ENCODE data around the gene PKN3. TPM values are rescaled to one million over a fixed set of nuclear protein-coding genes. Genes with fewer than 3 reads are reported as not detected.

Gene PKN3
- total RNA-seq, 5 donors from 2014 or later (not counting 1 experiment from before 2014, with no cell fraction given), result 2.1 to 4.3 (median 3.7) TPM

DNA sequence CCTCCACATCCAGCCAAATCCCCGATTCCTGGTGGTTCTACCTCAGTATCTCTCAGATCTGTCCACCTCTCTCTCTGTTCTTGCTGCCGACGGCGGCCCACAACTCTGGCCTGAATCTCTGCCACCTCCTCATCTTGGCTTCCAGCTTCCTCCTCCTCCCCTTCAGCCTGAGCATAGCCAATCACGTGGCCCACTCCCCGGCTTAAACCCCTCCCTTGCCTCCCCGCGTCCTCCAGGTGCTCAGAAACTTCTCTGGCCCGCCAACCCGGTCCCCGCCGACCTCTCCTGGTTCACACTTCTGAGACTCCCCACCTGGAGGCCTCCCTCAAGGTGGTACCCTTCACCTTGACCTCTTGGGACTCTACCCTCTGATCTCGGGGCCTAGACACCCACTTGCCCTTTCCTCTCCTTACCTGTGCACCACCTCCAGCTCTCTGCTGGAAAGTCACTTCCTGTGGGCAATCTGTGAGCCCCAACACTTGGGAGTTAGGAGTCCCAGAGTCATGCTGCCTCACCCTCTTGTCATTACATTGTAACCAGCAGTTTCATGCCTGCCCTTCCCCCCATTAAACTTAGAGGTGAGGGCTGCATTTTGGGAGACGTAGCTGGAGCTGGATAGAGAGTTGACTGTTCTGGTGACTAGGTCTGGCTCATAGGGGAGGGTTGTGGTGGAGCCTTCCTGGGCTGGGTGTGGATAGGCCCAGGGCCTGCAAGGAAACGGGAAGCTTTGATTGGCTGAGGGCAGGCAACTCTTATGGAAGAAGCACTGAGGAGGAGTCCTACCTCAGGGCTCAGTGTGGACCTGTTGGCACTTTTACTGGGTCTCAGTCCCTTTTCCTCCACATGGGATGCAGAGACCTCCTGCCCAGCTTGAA lies 17.7 kb upstream of the PKN3 start:
- ChIA-PET CTCF (interaction anchor here in 1 of 2 donors (0.5 to 1.6 kb wide), 3 partner anchors 24 to 40 kb away, joined by 3 to 6 read pairs (median 4); no protein-coding TSS in a partner anchor), POLR2A (interaction anchor here (0.6 kb wide), 2 partner anchors 11 to 52 kb away, joined by 3 to 9 read pairs; no protein-coding TSS in a partner anchor)
- H3K27me3 Mint-ChIP-seq, result no peaks in the 10 kb centered on the region
- H3K9me3 Mint-ChIP-seq, result no peaks in the 10 kb centered on the region
- under 1% methylated on average over 14 of the region's 15 CpGs for WGBS (ENCODE audit: insufficient coverage)
- H3K36me3 Mint-ChIP-seq, result peaks cover 4% of the 10 kb centered on the region
- Histone ChIP-seq H3K27ac (ENCODE audit: low read length) (peak overlapping the region; percentile 89), H3K4me1 (ENCODE audit: control insufficient read depth in 1 of 2, extremely low read depth in 1 of 2, insufficient read depth in 2 of 2, low read length in 2 of 2) (peaks cover 21 to 59% of the 10 kb centered on the region in 2 experiments), H3K27me3 (replicated peaks in 1 of 2; ENCODE audit: control insufficient read depth in 2 of 2, extremely low read depth in 1 of 2, insufficient read depth in 2 of 2, low read length in 1 of 2) (no peaks in the 10 kb centered on the region), H3K36me3 (ENCODE audit: control insufficient read depth in 2 of 2, extremely low read depth in 1 of 2, insufficient read depth in 1 of 2, low read length in 1 of 2) (no peaks in the 10 kb centered on the region), H3K4me3 (ENCODE audit: control insufficient read depth in 1 of 2, extremely low read depth in 1 of 2, low read length in 1 of 2) (peak overlapping the region; percentile 83 to 92), H3K9me3 (no peaks in the 10 kb centered on the region)
- H3K4me1 Mint-ChIP-seq, result peaks cover 49 to 57% (median 52%) of the 10 kb centered on the region in 3 donors
- ATAC-seq (replicated peaks in 1 of 4), result peak; percentile 42 to 50 (median 47)
- peak overlapping the region; percentile 89 to 98 (median 91) for H3K4me3 Mint-ChIP-seq
- peak overlapping the region; percentile 98 to 99 for H3K27ac Mint-ChIP-seq
- peak; percentile 48 to 82 (median 69) for DNase-seq

DNA sequence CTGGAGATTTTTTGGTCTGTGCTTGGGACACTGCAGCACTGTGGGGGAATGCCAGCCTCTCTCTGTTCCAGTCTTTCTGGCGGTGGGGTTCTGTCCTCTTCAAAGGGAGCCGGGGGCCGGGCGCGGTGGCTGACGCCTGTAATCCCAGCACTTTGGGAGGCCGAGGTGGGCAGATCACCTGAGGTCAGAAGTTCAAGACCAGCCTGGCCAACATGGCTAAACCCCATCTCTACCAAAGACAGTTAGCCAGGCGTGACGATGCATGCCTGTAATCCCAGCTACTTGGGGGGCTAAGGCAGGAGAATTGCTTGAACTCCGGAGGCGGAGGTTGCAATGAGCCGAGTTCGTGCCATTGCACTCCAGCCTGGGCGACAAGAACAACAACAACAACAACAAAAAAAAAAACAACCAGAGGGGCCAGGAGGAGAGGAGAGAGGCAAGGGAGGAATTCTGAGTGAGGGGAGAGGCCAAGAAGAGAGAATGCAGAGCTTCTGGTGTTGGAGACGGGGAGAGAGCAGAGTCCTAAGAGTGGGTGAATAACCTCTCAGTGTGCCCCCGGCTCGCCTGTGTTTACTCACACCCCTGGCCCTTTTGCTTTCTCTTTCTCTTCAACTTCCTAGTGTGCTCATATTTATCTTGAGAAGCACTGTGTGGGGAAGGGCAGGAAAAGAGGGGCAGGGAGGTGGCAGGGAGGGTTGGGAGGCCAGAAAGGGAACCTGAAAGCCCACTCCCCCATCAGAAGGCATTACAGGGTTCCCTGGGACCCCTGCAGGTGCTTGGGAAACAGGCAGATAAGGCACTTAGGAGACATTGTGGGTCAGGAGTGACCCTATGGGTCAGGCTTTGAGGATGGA lies 16.4 kb upstream of the PKN3 start:
- Mint-ChIP-seq H3K36me3 (peaks cover 7% of the 10 kb centered on the region), H3K27me3 (no peaks in the 10 kb centered on the region), H3K4me1 (peaks cover 56 to 60% (median 56%) of the 10 kb centered on the region in 3 donors), H3K9me3 (no peaks in the 10 kb centered on the region), H3K4me3 (peak overlapping the region; percentile 89 to 98 (median 91)), H3K27ac (peak overlapping the region; percentile 98 to 99)
- no peaks in the 10 kb centered on the region for H3K9me3 ChIP-seq
- POLR2A ChIA-PET, result interaction anchor here in 1 of 2 donors (0.5 to 0.6 kb wide), 2 partner anchors 12 to 169 kb away, joined by 4 to 6 read pairs; no protein-coding TSS in a partner anchor
- peaks cover 0 to under 1% of the 10 kb centered on the region in 2 donors for H3K36me3 ChIP-seq (ENCODE audit: control insufficient read depth in 2 of 2, extremely low read depth in 1 of 2, insufficient read depth in 1 of 2, low read length in 1 of 2)
- no peaks in the 10 kb centered on the region for H3K27me3 ChIP-seq (replicated peaks in 1 of 2; ENCODE audit: control insufficient read depth in 2 of 2, extremely low read depth in 1 of 2, insufficient read depth in 2 of 2, low read length in 1 of 2)
- H3K27ac ChIP-seq (ENCODE audit: low read length), result peak overlapping the region; percentile 89
- DNase-seq, result peak in 17 of 35 experiments; percentile 7 to 68 (median 26)
- CTCF ChIA-PET, result interaction anchor here (0.5 to 1.1 kb wide), 4 partner anchors 16 to 426 kb away, joined by 3 to 8 read pairs (median 6); partner anchors contain the start of genes PKN3 (in 1 of the 2) and PTPA (in 1 of the 2)
- no peak for ATAC-seq (replicated peaks in 1 of 4)
- H3K4me3 ChIP-seq (ENCODE audit: control insufficient read depth in 1 of 2, extremely low read depth in 1 of 2, low read length in 1 of 2), result peak overlapping the region; percentile 53 to 58
- WGBS (ENCODE audit: insufficient coverage), result 76% methylated on average over 9 of the region's 17 CpGs
- peaks cover 24 to 64% of the 10 kb centered on the region in 2 experiments for H3K4me1 ChIP-seq (ENCODE audit: control insufficient read depth in 1 of 2, extremely low read depth in 1 of 2, insufficient read depth in 2 of 2, low read length in 2 of 2)

DNA sequence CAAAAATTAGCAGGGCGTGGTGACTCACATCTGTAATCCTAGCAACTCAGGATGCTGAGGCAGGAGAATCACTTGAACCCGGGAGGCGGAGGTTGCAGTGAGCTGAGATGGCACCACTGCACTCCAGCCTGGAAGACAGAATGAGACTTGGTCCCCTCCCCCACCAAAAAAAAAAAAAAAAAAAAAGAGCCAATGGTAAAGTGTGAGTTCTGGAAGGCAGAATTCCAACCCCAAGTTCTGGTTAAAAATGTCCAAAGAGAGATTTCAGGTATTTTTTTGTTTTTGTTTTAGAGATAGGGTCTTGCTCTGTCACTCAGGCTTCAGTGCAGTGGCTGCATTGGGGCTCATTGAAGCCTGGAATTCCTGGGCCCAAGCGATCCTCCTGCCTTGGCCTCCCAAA lies 14.8 kb upstream of the PKN3 start:
- peak overlapping the region; percentile 9 to 91 (median 88) for H3K4me3 Mint-ChIP-seq
- no peak overlapping the region for H3K4me3 ChIP-seq (ENCODE audit: control insufficient read depth in 1 of 2, extremely low read depth in 1 of 2, low read length in 1 of 2)
- peaks cover 0 to 16% of the 10 kb centered on the region in 2 donors for H3K36me3 ChIP-seq (ENCODE audit: control insufficient read depth in 2 of 2, extremely low read depth in 1 of 2, insufficient read depth in 1 of 2, low read length in 1 of 2)
- ChIA-PET CTCF (no interaction called here), POLR2A (interaction anchor here in 1 of 2 donors (0.7 kb wide), 1 partner anchor 25 kb away, joined by 3 read pairs; no protein-coding TSS in a partner anchor)
- no CpG with 5 or more reads among the region's 4 CpGs for WGBS (ENCODE audit: insufficient coverage)
- H3K9me3 ChIP-seq, result no peaks in the 10 kb centered on the region
- H3K9me3 Mint-ChIP-seq, result no peaks in the 10 kb centered on the region
- no peaks in the 10 kb centered on the region for H3K27me3 ChIP-seq (replicated peaks in 1 of 2; ENCODE audit: control insufficient read depth in 2 of 2, extremely low read depth in 1 of 2, insufficient read depth in 2 of 2, low read length in 1 of 2)
- peaks cover 13% of the 10 kb centered on the region for H3K36me3 Mint-ChIP-seq
- no peak overlapping the region for H3K27ac ChIP-seq (ENCODE audit: low read length)
- peaks cover 64 to 67% (median 67%) of the 10 kb centered on the region in 3 donors for H3K4me1 Mint-ChIP-seq
- H3K27ac Mint-ChIP-seq, result peak overlapping the region; percentile 70 to 98
- H3K4me1 ChIP-seq (ENCODE audit: control insufficient read depth in 1 of 2, extremely low read depth in 1 of 2, insufficient read depth in 2 of 2, low read length in 2 of 2), result peaks cover 31 to 69% of the 10 kb centered on the region in 2 experiments
- no peak for ATAC-seq (replicated peaks in 1 of 4)
- H3K27me3 Mint-ChIP-seq, result no peaks in the 10 kb centered on the region
- DNase-seq, result no peak

DNA sequence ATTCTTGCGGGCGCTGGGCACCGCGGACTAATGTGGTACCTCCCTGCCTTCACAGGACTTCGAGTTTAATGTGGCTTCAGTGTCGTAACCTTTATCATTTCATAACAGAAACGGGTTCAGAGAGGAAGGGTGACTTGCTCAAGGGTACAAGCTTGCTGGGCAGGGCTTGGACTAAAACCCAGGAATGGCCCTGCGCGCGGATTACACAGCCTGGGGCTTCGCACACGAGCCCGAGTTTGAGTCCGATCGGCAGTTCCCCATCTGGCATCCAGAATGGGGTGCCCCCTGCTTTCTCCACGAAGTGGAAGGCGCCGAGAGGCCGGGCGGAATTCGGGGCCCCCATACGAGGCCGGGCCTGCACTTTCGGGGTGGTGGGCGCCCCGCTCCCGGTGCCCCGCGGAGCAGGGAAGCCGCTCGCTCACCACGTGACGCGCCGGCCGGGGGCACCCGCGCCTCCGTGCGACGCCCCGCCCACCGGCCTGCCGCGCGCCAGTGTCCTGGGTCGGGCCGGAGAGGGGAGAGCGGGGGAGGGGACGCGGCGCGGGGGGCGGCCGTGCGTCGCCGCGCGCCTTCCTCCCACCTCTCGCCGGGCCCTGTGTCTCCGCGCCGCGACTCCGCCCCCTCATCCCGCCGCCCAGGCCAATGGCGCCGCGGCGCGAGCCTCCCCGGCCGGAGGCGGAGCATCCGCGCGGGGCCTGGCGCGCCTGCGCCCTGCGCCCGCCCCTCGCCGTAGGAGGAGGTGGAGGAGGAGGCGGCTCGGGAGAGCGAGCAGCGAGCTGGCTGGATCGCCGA lies 13.6 kb upstream of the PKN3 start, which contains the start of gene SET:
TSS of gene SET (plus strand) at position 722 of the 792 bp plus-strand sequence. CDS start 361 bp downstream, outside the sequence.
- Mint-ChIP-seq H3K36me3 (peaks cover 24% of the 10 kb centered on the region), H3K9me3 (no peaks in the 10 kb centered on the region), H3K27ac (peak within 1 kb of the TSS; percentile 96 to 97), H3K4me1 (peaks cover 64 to 65% (median 65%) of the 10 kb centered on the region in 3 donors), H3K4me3 (peak within 1 kb of the TSS; percentile 84 to 92 (median 88)), H3K27me3 (no peaks in the 10 kb centered on the region)
- Histone ChIP-seq H3K27ac (ENCODE audit: low read length) (peak within 1 kb of the TSS; percentile 82), H3K4me3 (ENCODE audit: control insufficient read depth in 1 of 2, extremely low read depth in 1 of 2, low read length in 1 of 2) (peak within 1 kb of the TSS; percentile 73 to 84), H3K9me3 (no peaks in the 10 kb centered on the region), H3K27me3 (replicated peaks in 1 of 2; ENCODE audit: control insufficient read depth in 2 of 2, extremely low read depth in 1 of 2, insufficient read depth in 2 of 2, low read length in 1 of 2) (no peaks in the 10 kb centered on the region), H3K36me3 (ENCODE audit: control insufficient read depth in 2 of 2, extremely low read depth in 1 of 2, insufficient read depth in 1 of 2, low read length in 1 of 2) (peaks cover 0 to 28% of the 10 kb centered on the region in 2 donors), H3K4me1 (ENCODE audit: control insufficient read depth in 1 of 2, extremely low read depth in 1 of 2, insufficient read depth in 2 of 2, low read length in 2 of 2) (peaks cover 28 to 60% of the 10 kb centered on the region in 2 experiments)
- ChIA-PET POLR2A (interaction anchor here (0.6 to 1.0 kb wide), 2 partner anchors 82 to 86 kb away, joined by 3 to 5 read pairs; no protein-coding TSS in a partner anchor), CTCF (no interaction called here)
- ATAC-seq (replicated peaks in 1 of 4) (peak; percentile 79 to 84 (median 82)), DNase-seq (peak; percentile 81 to 96 (median 89))
- 2% methylated on average over 74 of the region's 93 CpGs for WGBS (ENCODE audit: insufficient coverage)

DNA sequence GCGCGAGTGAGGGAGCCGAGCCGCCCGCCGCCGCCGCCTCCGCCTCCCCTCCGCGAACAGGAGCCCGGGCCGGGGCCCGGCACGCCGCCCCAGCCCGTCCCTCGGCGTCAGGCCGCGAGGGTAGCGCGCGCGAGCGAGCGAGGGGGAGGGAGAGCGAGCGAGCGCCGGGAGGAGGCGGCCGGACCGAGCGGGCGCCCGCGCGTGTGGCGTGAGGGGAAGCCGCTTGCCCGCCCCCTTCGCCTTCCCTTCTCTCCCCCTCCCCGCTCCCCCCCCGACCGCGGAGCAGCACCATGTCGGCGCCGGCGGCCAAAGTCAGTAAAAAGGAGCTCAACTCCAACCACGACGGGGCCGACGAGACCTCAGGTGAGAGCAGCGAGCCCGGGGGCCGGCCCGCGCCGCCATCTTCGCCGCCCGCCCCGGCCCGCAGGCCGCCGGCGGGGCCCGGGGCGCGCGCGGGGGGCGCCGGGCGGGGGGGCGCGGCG lies 13.0 kb upstream of the PKN3 start:
- Mint-ChIP-seq H3K4me1 (peaks cover 59 to 61% (median 61%) of the 10 kb centered on the region in 3 donors), H3K27me3 (no peaks in the 10 kb centered on the region), H3K27ac (no peak overlapping the region), H3K36me3 (peaks cover 27% of the 10 kb centered on the region), H3K4me3 (peak overlapping the region; percentile 50 to 91 (median 51)), H3K9me3 (no peaks in the 10 kb centered on the region)
- Histone ChIP-seq H3K27ac (ENCODE audit: low read length) (peak overlapping the region; percentile 53), H3K4me1 (ENCODE audit: control insufficient read depth in 1 of 2, extremely low read depth in 1 of 2, insufficient read depth in 2 of 2, low read length in 2 of 2) (peaks cover 28 to 53% of the 10 kb centered on the region in 2 experiments), H3K27me3 (replicated peaks in 1 of 2; ENCODE audit: control insufficient read depth in 2 of 2, extremely low read depth in 1 of 2, insufficient read depth in 2 of 2, low read length in 1 of 2) (no peaks in the 10 kb centered on the region), H3K9me3 (no peaks in the 10 kb centered on the region), H3K4me3 (ENCODE audit: control insufficient read depth in 1 of 2, extremely low read depth in 1 of 2, low read length in 1 of 2) (peak overlapping the region; percentile 29 to 46), H3K36me3 (ENCODE audit: control insufficient read depth in 2 of 2, extremely low read depth in 1 of 2, insufficient read depth in 1 of 2, low read length in 1 of 2) (peaks cover 0 to 35% of the 10 kb centered on the region in 2 donors)
- ChIA-PET CTCF (interaction anchor here (0.6 to 0.7 kb wide), 5 partner anchors 11 to 1078 kb away, joined by 3 to 4 read pairs (median 3); no protein-coding TSS in a partner anchor), POLR2A (interaction anchor here (0.6 to 1.0 kb wide), 2 partner anchors 81 to 86 kb away, joined by 3 to 5 read pairs; no protein-coding TSS in a partner anchor)
- DNase-seq, result peak in 23 of 35 experiments; percentile 27 to 66 (median 47)
- WGBS (ENCODE audit: insufficient coverage), result under 1% methylated on average over 59 of the region's 80 CpGs
- ATAC-seq (replicated peaks in 1 of 4), result peak; percentile 20 to 30 (median 26)
